NCI-H345 (cell line): ENCODE measurements around the gene BACE2.

Experiments used
- DNase-seq: peaks from one replicate; lab custom pipeline; 2025; lab: John Stamatoyannopoulos, UW

The BACE2 gene

GRCh38 chr21:41167348-41168342 is at the start of gene BACE2:
Gene BACE2, plus strand, starts transcription at chr21:41168160. Its CDS starts 104 bp downstream, at chr21:41168264.
- DNase-seq: peak; percentile 77

DNA sequence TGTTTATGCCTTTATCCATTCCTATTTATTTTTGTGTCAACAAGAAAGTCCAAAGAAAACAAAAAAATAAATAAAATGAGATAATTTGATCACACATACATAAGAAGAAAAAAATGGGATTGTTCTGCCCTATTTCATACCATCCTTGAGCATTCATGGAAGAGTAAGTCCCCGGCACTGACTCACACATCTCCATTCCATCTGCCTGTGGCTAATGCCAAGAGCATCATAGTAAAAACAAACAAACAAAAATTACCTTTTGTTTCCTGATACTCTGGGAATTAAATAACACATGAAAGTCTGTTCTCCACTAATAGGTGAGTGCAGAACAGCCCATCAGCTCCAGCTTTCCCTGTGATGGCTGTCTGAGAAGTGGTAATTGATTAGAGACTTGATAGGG is 48.1 kb upstream of the BACE2 start:
- no peak for DNase-seq

DNA sequence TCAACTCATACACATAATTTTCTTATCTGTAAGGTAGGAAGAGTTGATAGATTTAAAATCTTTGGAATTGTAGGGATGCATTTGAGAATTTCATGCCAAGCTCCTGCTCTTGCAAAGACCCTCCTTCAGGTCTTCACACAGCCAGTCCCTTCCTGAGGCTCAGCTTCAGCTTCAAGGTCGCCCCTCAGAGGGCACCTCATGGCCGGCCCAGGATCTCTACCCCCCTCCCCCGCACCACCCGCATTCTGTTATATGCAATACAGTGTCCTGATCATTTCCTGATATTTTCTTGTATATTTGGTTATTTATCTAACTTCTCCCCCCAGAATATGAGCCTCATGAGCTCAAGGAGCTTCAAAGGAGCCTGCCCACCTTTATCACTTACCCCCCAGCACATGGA is 47.0 kb upstream of the BACE2 start:
- no peak for DNase-seq

DNA sequence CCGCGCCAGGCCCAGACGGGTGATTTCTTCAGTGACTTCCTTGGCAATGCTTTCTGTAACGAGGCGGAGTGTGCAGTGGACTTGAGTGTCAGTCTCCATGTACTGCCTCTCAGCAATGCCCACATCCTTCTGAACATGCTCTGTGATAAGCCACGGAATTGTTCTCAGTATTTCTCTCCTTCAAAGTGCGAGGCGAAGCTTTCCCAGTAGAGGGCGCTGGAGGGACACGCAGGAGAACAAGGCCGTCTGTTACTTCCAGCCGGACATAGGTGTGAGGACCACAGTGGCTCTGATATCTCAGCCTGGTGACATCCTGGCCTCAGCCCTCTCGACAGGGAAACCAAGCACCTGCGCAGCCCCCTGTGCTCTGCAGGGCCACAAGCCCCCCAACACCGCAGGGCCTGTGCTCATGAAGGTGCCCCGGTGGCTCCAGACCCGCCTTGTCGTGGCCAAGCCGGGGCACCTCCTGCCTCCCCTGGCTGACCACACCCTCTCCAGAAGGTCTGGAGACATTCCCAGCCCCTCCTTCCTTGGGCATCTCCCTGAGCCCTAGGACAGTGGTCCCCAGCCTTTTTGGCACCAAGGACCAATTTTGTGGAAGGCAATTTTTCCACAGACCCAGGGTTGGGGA is 46.1 kb upstream of the BACE2 start:
- peak; percentile 89 for DNase-seq

DNA sequence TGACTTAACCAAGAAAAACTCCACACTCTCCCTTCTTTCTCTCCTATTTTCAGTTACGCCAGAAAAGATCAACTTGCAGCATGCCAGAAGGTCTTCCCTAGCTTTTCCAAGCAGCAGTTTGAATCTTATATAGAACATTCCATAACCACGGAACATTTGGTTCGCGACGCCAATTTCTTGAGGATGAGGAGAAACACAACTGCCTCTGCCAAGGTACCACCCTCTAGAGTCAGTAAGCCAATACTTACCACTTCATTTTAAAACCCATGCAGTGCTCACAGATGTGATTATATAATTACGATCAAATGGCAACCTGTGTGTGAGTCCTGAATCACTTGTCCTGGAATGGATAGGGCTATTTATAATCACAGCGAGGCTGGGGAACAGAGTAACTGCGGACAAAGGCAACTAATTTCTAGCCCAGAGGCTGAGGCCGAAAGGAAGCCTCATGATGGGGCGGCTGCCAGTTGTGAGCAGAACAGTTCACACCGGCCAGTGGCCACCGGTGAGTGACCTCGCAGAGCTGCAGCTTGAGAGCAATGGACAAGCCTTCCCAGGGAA is 43.2 kb upstream of the BACE2 start:
- DNase-seq: no peak

- DNase-seq: no peak
Measured at GRCh38 chr21:41128981-41129380, 39.0 kb upstream of the BACE2 start.

- no peak for DNase-seq
Measured at GRCh38 chr21:41130883-41131282, 37.1 kb upstream of the BACE2 start.

- DNase-seq: peak; percentile 41
Measured at GRCh38 chr21:41133874-41134522, 34.0 kb upstream of the BACE2 start.

GRCh38 chr21:41135746-41136145 is 32.2 kb upstream of the BACE2 start:
- DNase-seq: peak; percentile 48

- no peak for DNase-seq
Measured at GRCh38 chr21:41136286-41136685, 31.7 kb upstream of the BACE2 start.

DNA sequence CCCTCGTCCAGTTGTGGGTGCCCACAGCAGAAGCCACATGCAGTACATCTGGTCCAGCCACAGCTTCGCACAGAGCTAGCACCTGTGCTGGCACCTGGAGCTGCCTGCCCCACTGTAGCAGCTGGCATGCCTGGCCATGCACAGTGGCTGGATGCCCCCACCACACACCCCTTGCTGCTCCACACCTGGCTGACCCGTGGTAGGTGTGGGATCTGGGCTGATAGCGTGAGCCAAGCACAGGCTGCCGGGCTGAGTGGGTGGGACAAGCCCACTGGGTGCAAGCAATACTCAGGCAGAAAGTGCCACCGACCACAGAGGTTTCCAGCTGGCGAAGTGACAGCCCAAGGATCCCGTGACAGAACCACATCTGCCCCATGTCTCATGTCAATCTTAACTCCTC is 30.6 kb upstream of the BACE2 start:
- DNase-seq: no peak

GRCh38 chr21:41137889-41138288 is 30.1 kb upstream of the BACE2 start:
- no peak for DNase-seq

DNA sequence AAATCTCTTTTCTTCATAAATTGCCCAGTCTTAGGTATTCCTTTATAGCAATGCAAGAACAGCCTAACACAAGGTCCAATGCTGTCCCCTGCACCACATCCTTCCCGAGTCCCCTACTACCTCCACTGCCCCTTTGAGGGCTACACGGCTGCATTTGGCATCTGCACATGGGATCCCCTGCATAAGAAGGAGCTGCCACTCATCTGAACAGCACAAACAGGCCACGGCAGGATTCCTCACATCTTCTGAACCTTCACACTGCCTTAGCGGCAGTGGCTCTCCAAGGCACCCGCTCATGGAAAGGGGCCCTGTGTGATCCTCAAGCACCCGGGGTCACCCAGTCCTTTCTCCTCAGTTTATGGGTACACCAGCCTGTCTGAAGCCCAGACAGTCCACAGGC is 29.2 kb upstream of the BACE2 start:
- DNase-seq: no peak

GRCh38 chr21:41139275-41139674 is 28.7 kb upstream of the BACE2 start:
- no peak for DNase-seq

GRCh38 chr21:41139951-41140350 is 28.0 kb upstream of the BACE2 start:
- DNase-seq: no peak

GRCh38 chr21:41141031-41141457 is 26.9 kb upstream of the BACE2 start:
- DNase-seq: no peak

GRCh38 chr21:41142051-41142795 is 25.7 kb upstream of the BACE2 start:
- peak; percentile 41 for DNase-seq

DNA sequence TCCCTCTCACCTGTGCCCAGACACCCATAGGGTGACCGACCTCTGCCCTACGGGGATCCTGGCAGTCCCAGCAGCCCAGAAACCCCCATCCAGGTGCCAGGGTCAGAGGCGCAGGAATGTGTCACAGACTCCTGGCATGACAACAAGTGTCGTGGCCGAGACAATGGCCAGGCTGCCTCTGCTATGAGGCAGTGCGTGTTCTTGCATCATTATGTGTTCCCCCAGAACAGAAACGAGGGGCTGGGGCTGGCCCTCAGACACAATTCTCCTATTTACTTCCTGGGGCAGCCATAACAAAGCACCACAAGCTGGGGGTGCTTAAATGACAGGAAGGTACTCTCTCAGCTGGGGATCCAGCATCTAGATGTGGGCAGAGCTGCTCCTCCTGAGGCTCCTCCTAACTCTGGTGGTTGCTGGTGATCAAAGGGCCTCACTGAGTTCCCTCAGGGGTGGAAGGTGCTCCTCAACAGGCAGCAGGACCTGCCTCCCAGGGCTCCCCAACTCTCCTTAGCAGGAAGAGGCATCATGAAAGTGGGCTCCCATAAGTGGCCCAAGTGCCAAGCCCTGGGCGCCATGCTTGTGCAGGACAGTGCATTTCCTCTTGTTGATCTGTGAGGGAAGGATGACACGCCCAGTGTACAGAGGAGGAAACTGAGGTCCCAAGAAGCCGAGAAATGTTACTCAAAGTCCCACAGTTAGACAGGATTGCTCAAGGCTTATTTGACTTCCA is 24.2 kb upstream of the BACE2 start:
- no peak for DNase-seq

DNA sequence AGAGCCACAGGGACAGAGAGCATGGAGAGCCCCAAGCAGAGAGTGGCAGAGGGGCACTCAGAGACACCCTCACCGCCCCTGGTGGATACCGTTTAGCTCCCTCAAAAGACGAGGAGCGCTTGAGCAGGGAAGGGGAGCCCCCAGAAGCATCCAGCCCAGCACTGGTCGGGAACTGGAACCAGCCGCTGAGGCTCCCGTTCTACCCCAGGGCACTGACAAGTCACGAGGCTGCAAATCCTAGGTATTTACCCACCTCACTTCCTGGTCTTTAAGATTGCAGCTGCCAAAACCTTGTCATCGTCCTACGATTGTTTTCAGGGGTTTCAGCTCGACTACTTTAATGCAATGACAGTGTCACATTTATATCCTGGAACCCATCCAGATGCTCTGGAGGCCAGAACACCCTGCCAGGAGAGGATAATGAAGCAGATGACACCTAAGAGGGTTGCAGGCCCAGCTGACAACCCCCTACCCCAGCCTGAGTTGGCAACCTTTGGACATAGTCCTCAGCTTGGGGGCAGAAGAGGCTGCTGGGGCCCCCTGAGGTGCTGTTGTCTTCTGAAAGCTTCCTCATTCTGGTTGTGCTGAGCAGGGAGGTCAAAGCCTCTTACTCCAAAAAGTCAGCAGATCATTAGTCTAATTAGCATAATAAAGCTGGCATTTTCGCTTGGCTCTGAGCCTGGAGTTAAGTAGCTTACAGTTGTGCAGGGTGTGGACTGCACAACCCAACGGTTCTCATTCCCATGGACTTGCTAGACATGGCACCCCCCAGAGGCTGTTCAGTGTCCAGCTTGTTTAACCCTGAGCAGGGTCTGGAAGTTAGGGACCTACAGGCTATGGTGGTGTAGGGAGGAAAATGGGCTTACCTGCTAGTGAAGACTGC is 20.6 kb upstream of the BACE2 start:
- peak; percentile 91 for DNase-seq

- DNase-seq: no peak
Measured at GRCh38 chr21:41147979-41148355, 20.0 kb upstream of the BACE2 start.
